ENCODE measurements around the gene FADS2. TPM values are rescaled to one million over a fixed set of nuclear protein-coding genes. Genes with fewer than 3 reads are reported as not detected.

FADS2 gene
- total RNA-seq, 2 experiments from 2014 or later = 0.95 to 2.8 TPM

DNA sequence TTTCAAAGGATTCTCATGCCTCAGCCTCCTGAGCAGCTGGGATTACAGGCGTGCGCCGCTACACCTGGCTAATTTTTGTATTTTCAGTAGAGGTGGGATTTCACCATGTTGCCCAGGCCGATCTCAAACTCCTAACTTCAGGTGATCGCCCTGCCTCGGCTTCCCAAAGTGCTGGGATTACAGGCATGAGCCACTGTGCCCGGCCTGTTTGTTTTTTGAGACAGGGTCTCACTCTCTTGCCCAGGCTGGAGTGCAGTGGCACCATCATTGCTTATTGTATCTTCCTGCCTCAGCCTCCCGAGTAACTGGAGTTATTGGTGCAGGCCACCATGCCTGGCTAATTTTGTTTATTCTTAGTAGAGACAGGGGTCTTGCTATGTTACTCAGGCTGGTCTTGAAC is 8.1 kb downstream of the FADS2 start:
- intact Hi-C loops (cut with micrococcal nuclease; ENCODE audit: unreplicated experiment) = no loop called here
- Histone ChIP-seq H2AFZ (ENCODE audit: low read length) (no peak overlapping the region), H3K4me2 (ENCODE audit: low read length) (no peak overlapping the region), H3K79me2 (ENCODE audit: insufficient read depth, low read depth, low read length) (no peaks in the 10 kb centered on the region), H3K9me2 (ENCODE audit: insufficient read depth, low read length) (no peaks in the 10 kb centered on the region), H4K20me1 (ENCODE audit: insufficient read depth, low read length) (no peaks in the 10 kb centered on the region), H3K4me1 (ENCODE audit: insufficient read depth, low read length, poor library complexity, severe bottlenecking) (peaks cover 31% of the 10 kb centered on the region), H3K27ac (ENCODE audit: low read depth, low read length, poor library complexity, severe bottlenecking) (no peak overlapping the region), H3K4me3 (ENCODE audit: low read depth, low read length, poor library complexity, severe bottlenecking) (no peak overlapping the region), H3K36me3 (ENCODE audit: insufficient read depth, low read length) (no peaks in the 10 kb centered on the region), H3K9me3 (ENCODE audit: low read length) (no peaks in the 10 kb centered on the region)
- DNase-seq (ENCODE audit: low spot score) = no peak
- ChIA-PET CTCF (ENCODE audit: unreplicated experiment) (no interaction called here), POLR2A (interaction anchor here (0.7 kb wide), 1 partner anchor 59 kb away, joined by 3 read pairs; no protein-coding TSS in a partner anchor)
- no TSS peak for BruUV-seq (replicated peaks)
- TF ChIP-seq EZH2phosphoT487 (IDR thresholded peaks at IDR 0.05; ENCODE audit: borderline replicate concordance, low read depth, low read length) (no peak), CTCF (conservative IDR thresholded peaks at IDR 0.05; ENCODE audit: low read length) (no peak)

- TF ChIP-seq CTCF (conservative IDR thresholded peaks at IDR 0.05; ENCODE audit: low read length) (no peak), EZH2phosphoT487 (IDR thresholded peaks at IDR 0.05; ENCODE audit: borderline replicate concordance, low read depth, low read length) (no peak)
- Histone ChIP-seq H3K9me3 (ENCODE audit: low read length) (no peaks in the 10 kb centered on the region), H3K9me2 (ENCODE audit: insufficient read depth, low read length) (no peaks in the 10 kb centered on the region), H3K79me2 (ENCODE audit: insufficient read depth, low read depth, low read length) (no peaks in the 10 kb centered on the region), H3K27ac (ENCODE audit: low read depth, low read length, poor library complexity, severe bottlenecking) (no peak overlapping the region), H3K36me3 (ENCODE audit: insufficient read depth, low read length) (no peaks in the 10 kb centered on the region), H4K20me1 (ENCODE audit: insufficient read depth, low read length) (no peaks in the 10 kb centered on the region), H3K4me1 (ENCODE audit: insufficient read depth, low read length, poor library complexity, severe bottlenecking) (peaks cover 26% of the 10 kb centered on the region), H3K4me2 (ENCODE audit: low read length) (no peak overlapping the region), H2AFZ (ENCODE audit: low read length) (no peak overlapping the region), H3K4me3 (ENCODE audit: low read depth, low read length, poor library complexity, severe bottlenecking) (no peak overlapping the region)
- intact Hi-C loops (cut with micrococcal nuclease; ENCODE audit: unreplicated experiment) = no loop called here
- no TSS peak for BruUV-seq (replicated peaks)
- ChIA-PET POLR2A (interaction anchor here (0.7 kb wide), 1 partner anchor 45 kb away, joined by 3 read pairs; the partner anchor contains the start of genes FEN1 and TMEM258), CTCF (ENCODE audit: unreplicated experiment) (no interaction called here)
- DNase-seq (ENCODE audit: low spot score) = no peak
Measured at GRCh38 chr11:61837411-61838005, 9.4 kb downstream of the FADS2 start.

GRCh38 chr11:61838501-61838900 is 10.4 kb downstream of the FADS2 start:
- peaks cover 24% of the 10 kb centered on the region for H3K4me1 ChIP-seq (ENCODE audit: insufficient read depth, low read length, poor library complexity, severe bottlenecking)
- BruUV-seq (replicated peaks) = no TSS peak
- H3K79me2 ChIP-seq (ENCODE audit: insufficient read depth, low read depth, low read length) = no peaks in the 10 kb centered on the region

More at GRCh38 chr11:61838501-61838900, 10.4 kb downstream of the FADS2 start:
- Histone ChIP-seq H3K9me3 (ENCODE audit: low read length) (no peaks in the 10 kb centered on the region), H3K27ac (ENCODE audit: low read depth, low read length, poor library complexity, severe bottlenecking) (no peak overlapping the region), H3K9me2 (ENCODE audit: insufficient read depth, low read length) (no peaks in the 10 kb centered on the region), H3K36me3 (ENCODE audit: insufficient read depth, low read length) (no peaks in the 10 kb centered on the region), H3K4me3 (ENCODE audit: low read depth, low read length, poor library complexity, severe bottlenecking) (no peak overlapping the region), H4K20me1 (ENCODE audit: insufficient read depth, low read length) (no peaks in the 10 kb centered on the region), H2AFZ (ENCODE audit: low read length) (no peak overlapping the region), H3K4me2 (ENCODE audit: low read length) (no peak overlapping the region)
- POLR2A ChIA-PET = no interaction called here
- no peak for DNase-seq (ENCODE audit: low spot score)
- CTCF ChIA-PET (ENCODE audit: unreplicated experiment) = no interaction called here
- intact Hi-C loops (cut with micrococcal nuclease; ENCODE audit: unreplicated experiment) = no loop called here
- TF ChIP-seq CTCF (conservative IDR thresholded peaks at IDR 0.05; ENCODE audit: low read length) (no peak), EZH2phosphoT487 (IDR thresholded peaks at IDR 0.05; ENCODE audit: borderline replicate concordance, low read depth, low read length) (no peak)

Data from OCI-LY7 (cell line).